Tibial nerve (tissue), 4 donors: ENCODE results near the gene HMOX1.

ENCODE experiments used
- CTCF ChIP-seq, 5 experiments: fragments of 200-600 bp in 3 of 5; fragments of 450-650 bp in 2 of 5; sonication (generic) in 3 of 5; IDR thresholded peaks; one replicate each; pipeline ENCODE4 v1.5.1; 2016 to 2019; ENCODE audit warnings: antibody characterized with exemption in 5 of 5, mild to moderate bottlenecking in 3 of 5, moderate library complexity in 2 of 5
- EP300 ChIP-seq, 2 donors: sonication (generic); formaldehyde crosslinking; IDR thresholded peaks; one replicate each; pipeline ENCODE4 v1.6.1; 2017; ENCODE audit warnings: antibody characterized with exemption in 2 of 2, mild to moderate bottlenecking in 1 of 2
- POLR2A ChIP-seq, 2 donors: fragments of 450-650 bp; IDR thresholded peaks; one replicate each; pipeline ENCODE4 v1.6.1; 2017; ENCODE audit warnings: antibody characterized with exemption in 2 of 2, mild to moderate bottlenecking in 2 of 2, moderate library complexity in 2 of 2

- TF ChIP-seq POLR2A (IDR thresholded peaks at IDR 0.05), result no peak
- TF ChIP-seq CTCF (IDR thresholded peaks at IDR 0.05), result no peak
- TF ChIP-seq EP300 (IDR thresholded peaks at IDR 0.05), result no peak
These were observed 53.3 kb downstream of the HMOX1 start for GRCh38 chr22:35434061-35434710.
